Naive thymus-derived CD8-positive, alpha-beta T cell (primary cell): Measurements from ENCODE around the gene TAF1A. TPM values are rescaled to one million over a fixed set of nuclear protein-coding genes. Genes with fewer than 3 reads are reported as not detected.
"Not testable (repeated sequence)": the region's sequence is repeated elsewhere in the genome, so short reads cannot be mapped to it uniquely, and the experiment has no call there.

Experiments
- ATAC-seq, 2 donors: fragments of 150-1000 bp; cut with Tn5 transposase in 1 of 2; sonication (Bioruptor Pico), chemical (Tn5 transposase) in 1 of 2; 1 replicate in 1 of 2; 2 replicates in 1 of 2; pipeline ENCODE4 v1.10.0; 2021; ENCODE audit warnings: mild to moderate bottlenecking in 2 of 2, moderate library complexity in 2 of 2
- POLR2A ChIA-PET: fragments of 350-600 bp; sonication (Branson Sonifier 250); formaldehyde crosslinking; loops from one replicate; lab custom pipeline; 2021; ENCODE audit warnings: antibody characterized with exemption; lab: Charles Lee
- DNase-seq, 10 donors: peaks; one replicate each; pipeline versions ENCODE4 v3.0.0 to v3.0.0-alpha.2; 2020 to 2022
- H3K27ac Mint-ChIP-seq, 10 donors: one replicate each; pipeline ENCODE4 v1.8.0; 2020 to 2022; ENCODE audit warnings: mild to moderate bottlenecking in 10 of 10, mixed read lengths in 10 of 10, moderate library complexity in 4 of 10, inconsistent platforms in 1 of 10
- H3K27me3 Mint-ChIP-seq, 5 donors: one replicate each; pipeline ENCODE4 v1.8.0; 2021 to 2022; ENCODE audit warnings: mixed read lengths in 5 of 5
- H3K36me3 Mint-ChIP-seq, 3 donors: one replicate each; pipeline ENCODE4 v1.8.0; 2020 to 2022; ENCODE audit warnings: mixed read lengths in 3 of 3, mild to moderate bottlenecking in 2 of 3, inconsistent platforms in 1 of 3
- H3K4me1 Mint-ChIP-seq, 4 donors: one replicate each; pipeline ENCODE4 v1.8.0; 2021 to 2022; ENCODE audit warnings: mixed read lengths in 4 of 4
- H3K4me3 Mint-ChIP-seq, 10 donors: one replicate each; pipeline ENCODE4 v1.8.0; 2020 to 2022; ENCODE audit warnings: mild to moderate bottlenecking in 10 of 10, mixed read lengths in 10 of 10, moderate library complexity in 6 of 10, inconsistent platforms in 1 of 10
- H3K9me3 Mint-ChIP-seq, 9 donors: one replicate each; pipeline ENCODE4 v1.8.0; 2020 to 2022; ENCODE audit warnings: mixed read lengths in 9 of 9, mild to moderate bottlenecking in 3 of 9, inconsistent platforms in 1 of 9, moderate library complexity in 1 of 9
- polyA plus RNA-seq, 3 donors: library from polyadenylated mRNA; unstranded; fragments of 300-500 nt; fragmentation: Illumina TruSeq; gene quantifications; one replicate each; pipeline ENCODE4 v1.2.3, GENCODE V29; 2021
- total RNA-seq, 8 experiments: library from RNA in 2 of 8; stranded (reverse) in 2 of 8; gene quantifications; one replicate each; pipeline ENCODE4 v1.2.3 and lab custom pipeline; 2021 to 2026

The TAF1A gene
- total and polyA plus RNA-seq, 5 experiments from 2014 or later = 2.7 to 16.4 (median 5.8) TPM

DNA sequence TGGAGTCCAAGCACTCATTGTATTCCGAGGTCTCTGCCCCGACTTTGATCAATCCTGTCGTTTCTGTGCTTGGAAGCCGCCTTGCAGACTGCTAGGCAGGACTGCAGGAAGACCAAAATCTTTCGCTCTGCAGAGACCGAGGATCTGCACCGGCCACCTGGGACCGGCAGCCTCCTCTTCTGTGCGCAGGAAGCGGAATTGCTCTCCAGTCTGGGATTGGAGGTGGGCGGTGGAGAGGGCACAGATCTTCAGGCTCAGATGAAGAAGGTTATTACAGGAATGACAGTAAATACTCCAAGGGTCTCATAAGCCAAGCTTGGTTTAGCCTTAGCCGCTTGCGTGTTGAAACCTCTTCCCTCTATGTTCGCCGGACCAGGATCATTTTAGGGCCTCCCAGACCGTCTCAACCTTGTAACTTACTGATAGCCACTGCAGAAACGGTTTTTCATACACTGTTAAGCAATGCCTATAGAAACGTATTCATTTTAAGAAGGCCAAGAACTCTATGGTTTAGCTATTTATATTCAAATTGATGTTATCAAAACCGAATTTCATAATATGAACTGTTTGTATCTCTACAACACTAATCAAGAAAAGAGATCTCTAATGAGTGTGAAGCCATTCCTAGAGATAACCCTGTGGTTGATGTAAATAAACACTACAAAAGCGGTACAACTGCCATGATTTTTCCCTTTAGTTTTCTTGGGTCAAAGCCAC is 29.3 kb upstream of the TAF1A start:
- H3K36me3 Mint-ChIP-seq = peaks cover 0 to 32% (median 0%) of the 10 kb centered on the region in 3 donors

DNA sequence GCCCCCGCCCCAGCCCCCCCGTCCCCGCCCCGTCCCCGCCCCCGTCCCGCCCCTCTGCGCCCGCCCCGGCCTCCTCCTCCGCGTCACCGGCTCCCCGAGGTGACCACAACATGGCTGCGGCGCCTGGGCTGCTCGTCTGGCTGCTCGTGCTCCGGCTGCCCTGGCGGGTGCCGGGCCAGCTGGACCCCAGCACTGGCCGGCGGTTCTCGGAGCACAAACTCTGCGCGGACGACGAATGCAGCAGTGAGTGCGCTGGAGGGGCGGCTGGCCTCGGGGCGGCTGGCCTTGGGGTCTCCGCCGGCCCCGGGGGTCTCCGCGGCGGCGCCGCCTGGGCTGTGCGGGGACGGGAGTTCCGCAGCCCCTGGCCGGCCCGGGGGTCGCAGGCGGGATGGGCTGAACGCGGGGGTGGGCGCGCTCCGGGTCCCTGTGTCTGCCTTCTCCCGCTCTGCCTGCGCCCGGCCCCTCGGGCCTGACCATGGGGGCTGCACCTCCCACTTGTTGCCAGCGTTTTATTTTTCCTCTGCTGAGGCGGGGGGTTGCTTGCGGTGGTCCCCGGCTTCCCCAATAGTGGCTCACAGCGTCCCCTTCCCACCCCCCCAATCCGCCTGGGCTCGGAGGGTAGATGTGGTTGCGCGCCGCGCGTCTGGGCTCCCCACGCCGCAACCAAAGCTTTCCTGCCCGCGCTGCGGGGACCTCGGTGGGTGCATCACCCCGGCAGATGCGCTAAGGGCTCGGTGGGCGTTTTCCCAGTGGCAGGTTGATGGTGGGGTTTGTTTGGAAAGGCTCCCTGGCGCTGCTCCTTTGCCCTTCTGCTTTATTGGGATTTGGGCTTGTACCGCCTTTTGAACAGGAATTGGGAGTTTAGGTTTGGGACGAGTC is 28.5 kb upstream of the TAF1A start, which contains the start of gene MIA3:
Gene MIA3, plus strand, starts transcription at position 97 of the 879 bp plus-strand sequence. Its CDS starts 14 bp downstream, at position 111.
- ATAC-seq (peak; percentile 42 to 55), DNase-seq (peak; percentile 43 to 80 (median 59))
- H3K27me3 Mint-ChIP-seq = peaks cover 3 to 20% (median 10%) of the 10 kb centered on the region in 5 donors
- H3K36me3 Mint-ChIP-seq = peaks cover 0 to 24% (median 0%) of the 10 kb centered on the region in 3 donors
- no peaks in the 10 kb centered on the region for H3K9me3 Mint-ChIP-seq
- peak within 1 kb of the TSS; percentile 93 to 99 (median 98) for H3K27ac Mint-ChIP-seq
- peak within 1 kb of the TSS; percentile 88 to 98 (median 94) for H3K4me3 Mint-ChIP-seq
- POLR2A ChIA-PET = interaction anchor here (0.6 to 2.9 kb wide), 5 partner anchors 16 to 622 kb away, joined by 3 to 15 read pairs (median 4); partner anchors contain the start of gene TAF1A
- H3K4me1 Mint-ChIP-seq = peaks cover 25 to 39% (median 37%) of the 10 kb centered on the region in 4 donors

More for the DNA sequence above, 29.3 kb upstream of the TAF1A start:
- no peaks in the 10 kb centered on the region for H3K9me3 Mint-ChIP-seq
- ATAC-seq = no peak
- peak in 2 of 10 donors; percentile 3 to 9 for DNase-seq
- peak overlapping the region; percentile 72 to 99 (median 89) for H3K27ac Mint-ChIP-seq
- POLR2A ChIA-PET = interaction anchor here (0.6 to 2.9 kb wide), 6 partner anchors 14 to 113 kb away, joined by 3 to 15 read pairs (median 4); partner anchors contain the start of gene TAF1A
- H3K27me3 Mint-ChIP-seq = peaks cover 0 to 13% (median 7%) of the 10 kb centered on the region in 5 donors
- H3K4me3 Mint-ChIP-seq = peak overlapping the region; percentile 81 to 94 (median 88)
- H3K4me1 Mint-ChIP-seq = peaks cover 25 to 40% (median 37%) of the 10 kb centered on the region in 4 donors

DNA sequence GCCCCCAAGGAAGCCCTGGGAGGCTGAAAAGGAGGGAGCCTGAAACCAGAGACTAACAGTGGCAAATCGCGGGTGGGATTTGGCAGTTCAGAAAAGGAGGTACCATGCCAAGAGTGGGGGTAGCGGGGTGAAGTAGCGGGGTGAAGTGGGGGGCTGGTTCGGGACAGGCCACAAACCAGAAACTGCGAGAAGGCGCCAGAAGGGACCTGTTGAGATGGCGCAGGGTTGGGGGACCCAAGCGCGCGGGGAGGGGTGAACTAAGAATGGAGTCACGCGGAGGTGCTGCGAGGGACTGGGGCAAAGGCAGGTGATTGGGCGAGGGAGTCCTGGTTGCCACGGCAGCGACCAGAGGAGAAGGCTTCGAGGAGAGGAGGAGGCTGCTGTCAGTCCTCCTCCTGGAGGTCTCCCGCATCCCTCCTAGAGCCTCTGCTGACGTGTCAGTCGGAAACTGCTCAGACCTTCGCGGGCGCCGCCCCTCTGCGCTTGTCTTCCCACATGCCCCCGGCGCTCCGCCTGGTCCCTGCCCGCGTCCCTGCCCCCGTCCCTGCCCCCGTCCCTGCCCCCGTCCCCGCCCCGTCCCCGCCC is 27.7 kb upstream of the TAF1A start:
- peaks cover 3 to 28% (median 10%) of the 10 kb centered on the region in 5 donors for H3K27me3 Mint-ChIP-seq
- POLR2A ChIA-PET = interaction anchor here (0.9 to 2.9 kb wide), 6 partner anchors 17 to 96 kb away, joined by 3 to 15 read pairs (median 6); partner anchors contain the start of gene TAF1A
- H3K4me3 Mint-ChIP-seq = peak overlapping the region; percentile 88 to 98 (median 94)
- DNase-seq = peak; percentile 86 to 97 (median 94)
- no peaks in the 10 kb centered on the region for H3K9me3 Mint-ChIP-seq
- peak overlapping the region; percentile 93 to 99 (median 98) for H3K27ac Mint-ChIP-seq
- ATAC-seq = peak; percentile 88 to 91
- H3K36me3 Mint-ChIP-seq = peaks cover 0 to 16% (median 0%) of the 10 kb centered on the region in 3 donors
- peaks cover 22 to 39% (median 37%) of the 10 kb centered on the region in 4 donors for H3K4me1 Mint-ChIP-seq

DNA sequence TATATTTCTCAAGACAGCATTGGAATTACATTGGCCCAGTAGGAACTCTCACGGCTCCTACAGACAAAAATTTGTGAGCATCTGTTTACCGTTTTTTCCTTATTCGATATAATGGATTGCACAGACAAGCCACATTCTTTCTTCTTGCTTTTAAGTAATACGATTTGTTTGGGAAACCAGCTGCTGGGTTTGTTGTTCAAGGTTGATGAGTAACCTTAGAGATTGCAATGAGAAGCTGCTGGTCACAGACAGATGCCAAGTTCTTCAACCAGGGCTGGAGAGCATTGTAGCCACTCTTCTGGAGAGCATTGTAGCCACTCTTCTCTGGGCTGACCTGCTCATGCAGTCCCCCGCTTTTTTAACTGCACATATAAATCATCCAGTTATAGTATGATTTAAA is 26.8 kb upstream of the TAF1A start:
- Mint-ChIP-seq H3K4me1 (peaks cover 22 to 39% (median 37%) of the 10 kb centered on the region in 4 donors), H3K4me3 (peak overlapping the region; percentile 42 to 96 (median 92)), H3K9me3 (no peaks in the 10 kb centered on the region)

DNA sequence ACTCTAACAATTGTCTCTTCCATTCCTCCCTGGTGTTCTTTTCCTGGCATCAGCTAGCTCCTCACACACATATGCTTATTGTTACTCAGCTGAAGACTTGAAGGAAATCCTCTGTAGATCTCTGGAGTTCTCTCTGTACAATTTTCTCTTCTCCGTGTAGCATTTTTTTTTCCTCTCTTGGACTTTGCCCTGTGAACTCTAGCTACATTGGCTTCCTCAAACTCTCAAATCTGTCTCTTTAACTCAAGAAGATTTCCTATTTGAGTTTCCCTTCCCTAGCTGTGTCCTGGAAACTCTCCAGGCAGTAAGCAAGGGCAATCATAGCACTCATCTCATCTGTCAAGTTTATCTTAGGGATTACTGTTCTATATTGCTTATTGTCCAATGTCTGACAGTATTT is 23.9 kb upstream of the TAF1A start:
- H3K4me3 Mint-ChIP-seq = no peak overlapping the region
- ATAC-seq (no peak), DNase-seq (no peak)
- no peak overlapping the region for H3K27ac Mint-ChIP-seq
- peaks cover 3 to 37% (median 14%) of the 10 kb centered on the region in 5 donors for H3K27me3 Mint-ChIP-seq
- H3K36me3 Mint-ChIP-seq = peaks cover 0 to 13% (median 9%) of the 10 kb centered on the region in 3 donors
- H3K4me1 Mint-ChIP-seq = peaks cover 4 to 11% (median 10%) of the 10 kb centered on the region in 4 donors
- peaks cover 0 to 6% (median 0%) of the 10 kb centered on the region in 9 donors for H3K9me3 Mint-ChIP-seq
- POLR2A ChIA-PET = no interaction called here

More for the DNA sequence above, 26.8 kb upstream of the TAF1A start:
- ATAC-seq (no peak), DNase-seq (no peak)
- Mint-ChIP-seq H3K27me3 (peaks cover 3 to 31% (median 10%) of the 10 kb centered on the region in 5 donors), H3K27ac (peak overlapping the region in 9 of 10 donors; percentile 39 to 99 (median 98)), H3K36me3 (peaks cover 0 to 7% (median 0%) of the 10 kb centered on the region in 3 donors)
- POLR2A ChIA-PET = interaction anchor here (0.9 to 1.4 kb wide), 5 partner anchors 9 to 97 kb away, joined by 3 to 8 read pairs (median 4); partner anchors contain the start of gene TAF1A

DNA sequence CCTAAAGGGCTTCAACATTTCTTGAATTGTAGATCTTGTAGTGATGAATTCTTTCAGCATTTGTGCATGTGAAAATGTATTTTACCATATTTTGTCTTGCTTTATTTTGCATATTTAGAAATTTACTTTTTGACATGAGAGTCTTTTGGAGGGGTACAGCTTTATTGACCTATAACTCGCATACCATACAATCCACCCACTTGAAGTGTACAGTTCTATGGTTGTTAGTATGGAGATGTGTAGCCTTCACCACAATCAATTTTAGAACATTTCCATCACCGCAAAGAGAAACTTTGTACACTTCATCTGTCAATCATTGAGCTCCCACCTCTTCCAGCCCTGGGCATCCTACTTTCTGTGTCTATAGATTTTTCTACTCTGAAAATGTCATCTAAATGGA is 21.0 kb upstream of the TAF1A start:
- ATAC-seq (no peak), DNase-seq (no peak)
- no peak overlapping the region for H3K4me3 Mint-ChIP-seq
- POLR2A ChIA-PET = no interaction called here
- peaks cover 0 to 13% (median 12%) of the 10 kb centered on the region in 3 donors for H3K36me3 Mint-ChIP-seq
- H3K27ac Mint-ChIP-seq = no peak overlapping the region
- H3K27me3 Mint-ChIP-seq = peaks cover 3 to 36% (median 14%) of the 10 kb centered on the region in 5 donors
- H3K9me3 Mint-ChIP-seq = peaks cover 0 to 6% (median 0%) of the 10 kb centered on the region in 9 donors
- no peaks in the 10 kb centered on the region for H3K4me1 Mint-ChIP-seq

- H3K4me3 Mint-ChIP-seq, ATAC-seq, POLR2A ChIA-PET, H3K9me3 Mint-ChIP-seq, H3K27ac Mint-ChIP-seq, DNase-seq, H3K4me1 Mint-ChIP-seq: not testable (repeated sequence)
- Mint-ChIP-seq H3K36me3 (peaks cover 0 to 13% (median 12%) of the 10 kb centered on the region in 3 donors), H3K27me3 (peaks cover under 1 to 24% (median 8%) of the 10 kb centered on the region in 5 donors)
Measured at GRCh38 chr1:222609111-222609510, 19.4 kb upstream of the TAF1A start.

- Mint-ChIP-seq H3K27me3 (peaks cover 0 to 10% (median 0%) of the 10 kb centered on the region in 5 donors), H3K4me3 (no peak overlapping the region), H3K36me3 (peaks cover 0 to 16% (median 13%) of the 10 kb centered on the region in 3 donors), H3K27ac (no peak overlapping the region), H3K9me3 (peaks cover 0 to 6% (median 0%) of the 10 kb centered on the region in 9 donors), H3K4me1 (no peaks in the 10 kb centered on the region)
- no peak for ATAC-seq
- no peak for DNase-seq
- POLR2A ChIA-PET = no interaction called here
Measured at GRCh38 chr1:222606757-222607156, 17.0 kb upstream of the TAF1A start.

- POLR2A ChIA-PET = no interaction called here
- Mint-ChIP-seq H3K27me3 (no peaks in the 10 kb centered on the region), H3K4me3 (no peak overlapping the region), H3K4me1 (no peaks in the 10 kb centered on the region), H3K9me3 (no peaks in the 10 kb centered on the region), H3K36me3 (peaks cover 0 to 4% (median 0%) of the 10 kb centered on the region in 3 donors), H3K27ac (no peak overlapping the region)
- DNase-seq = no peak
- no peak for ATAC-seq
Measured at GRCh38 chr1:222601257-222601656, 11.5 kb upstream of the TAF1A start.

- Mint-ChIP-seq H3K4me1 (peaks cover 0 to 5% (median 0%) of the 10 kb centered on the region in 4 donors), H3K27me3 (no peaks in the 10 kb centered on the region), H3K36me3 (peaks cover 0 to 8% (median 4%) of the 10 kb centered on the region in 3 donors), H3K9me3 (no peaks in the 10 kb centered on the region), H3K4me3 (no peak overlapping the region), H3K27ac (no peak overlapping the region)
- POLR2A ChIA-PET = no interaction called here
- DNase-seq (no peak), ATAC-seq (no peak)
Measured at GRCh38 chr1:222600281-222600680, 10.5 kb upstream of the TAF1A start.

- H3K27me3 Mint-ChIP-seq = no peaks in the 10 kb centered on the region
- DNase-seq (no peak), ATAC-seq (no peak)
- H3K36me3 Mint-ChIP-seq = peaks cover 0 to 10% (median 4%) of the 10 kb centered on the region in 3 donors
- peaks cover 0 to 5% (median 2%) of the 10 kb centered on the region in 4 donors for H3K4me1 Mint-ChIP-seq
- POLR2A ChIA-PET = no interaction called here
- H3K27ac Mint-ChIP-seq = no peak overlapping the region
- H3K4me3 Mint-ChIP-seq = no peak overlapping the region
- no peaks in the 10 kb centered on the region for H3K9me3 Mint-ChIP-seq
Measured at GRCh38 chr1:222596696-222597095, 7.0 kb upstream of the TAF1A start.
